ENCODE data around the gene ANTXR1.

GRCh38 chr2:69253112-69253511 is 240.1 kb downstream of the ANTXR1 start:
- no peak for TF ChIP-seq POLR2A (IDR thresholded peaks at IDR 0.05)
- TF ChIP-seq CTCF (IDR thresholded peaks at IDR 0.05): no peak
- no peak for TF ChIP-seq EP300 (IDR thresholded peaks at IDR 0.05)
